Suppressor macrophage treated with lipopolysaccharide for 1 hour (primary cell): ENCODE results near the gene PLD1.
"Not testable (repeated sequence)": the region's sequence is repeated elsewhere in the genome, so short reads cannot be mapped to it uniquely, and the experiment has no call there.

Experiments used
- DNase-seq, 3 donors: peaks; one replicate each; pipeline ENCODE4 v3.0.0-alpha.2; 2020 to 2022

PLD1 gene

DNA sequence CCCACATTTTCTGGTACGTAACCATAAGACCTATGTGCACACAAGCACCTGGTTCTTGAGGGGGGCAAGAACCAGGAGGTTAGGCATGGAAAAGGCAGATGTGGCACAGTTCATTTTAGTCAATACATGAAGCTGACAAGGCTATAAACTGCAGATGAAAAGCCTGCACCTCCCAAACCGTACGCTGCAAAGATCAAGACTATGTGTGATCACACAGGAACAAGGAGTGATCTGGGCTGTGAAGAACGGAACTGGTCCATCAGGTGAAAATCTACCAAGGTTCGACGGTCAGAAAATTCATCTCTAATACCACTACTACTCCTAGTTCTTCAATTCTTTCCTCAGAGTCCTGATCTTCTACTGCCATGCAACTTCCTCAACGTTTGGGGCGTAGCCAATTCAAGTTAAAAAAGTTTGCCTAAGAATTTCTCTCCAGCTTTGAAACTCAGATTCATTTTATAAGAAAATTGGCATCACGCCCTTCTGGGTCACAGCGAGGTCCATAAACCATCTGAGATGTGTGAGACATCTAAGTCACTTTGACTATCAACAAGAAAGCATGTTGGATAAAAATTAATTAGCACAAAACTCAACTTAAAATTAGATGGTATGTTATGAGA lies 41.9 kb downstream of the PLD1 start:
- DNase-seq: peak in 1 of 3 donors; percentile 41

GRCh38 chr3:171765511-171765887 lies 44.8 kb downstream of the PLD1 start:
- peak; percentile 34 to 56 (median 54) for DNase-seq

GRCh38 chr3:171763392-171763791 lies 46.9 kb downstream of the PLD1 start:
- DNase-seq: no peak

GRCh38 chr3:171760477-171760876 lies 49.8 kb downstream of the PLD1 start:
- no peak for DNase-seq

GRCh38 chr3:171758109-171758508 lies 52.2 kb downstream of the PLD1 start:
- peak; percentile 43 to 61 (median 57) for DNase-seq

DNA sequence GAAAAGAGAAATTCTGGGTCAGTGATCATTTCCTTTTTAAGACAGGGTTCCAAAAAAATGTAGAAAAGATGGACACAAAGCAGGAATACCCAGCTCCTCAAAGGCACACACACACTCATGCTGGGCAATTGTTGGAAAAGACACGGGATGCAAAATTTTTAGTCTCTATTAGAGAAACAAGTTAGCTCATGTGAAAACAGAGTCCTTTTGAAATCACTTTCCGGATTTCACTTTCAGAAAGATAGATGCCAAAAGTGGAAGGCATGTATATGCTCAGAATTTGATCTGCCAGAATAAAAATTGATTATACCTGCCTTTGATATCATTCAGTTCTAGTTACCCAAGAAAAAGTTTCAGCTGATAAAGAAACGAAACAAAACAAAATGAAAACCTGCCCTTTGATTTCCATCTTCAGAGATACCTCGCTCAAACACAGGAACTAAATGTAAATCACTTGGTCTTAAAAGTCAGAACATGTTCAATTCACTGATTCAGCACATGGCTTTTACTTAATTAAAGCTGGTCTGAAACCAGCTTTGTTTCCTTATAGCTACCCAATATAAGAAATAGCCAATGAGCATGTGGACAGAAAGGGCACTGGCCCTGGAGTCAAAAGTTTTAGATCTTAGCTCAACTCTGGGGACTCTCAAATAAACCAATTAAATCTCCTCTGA lies 52.8 kb downstream of the PLD1 start:
- no peak for DNase-seq

DNA sequence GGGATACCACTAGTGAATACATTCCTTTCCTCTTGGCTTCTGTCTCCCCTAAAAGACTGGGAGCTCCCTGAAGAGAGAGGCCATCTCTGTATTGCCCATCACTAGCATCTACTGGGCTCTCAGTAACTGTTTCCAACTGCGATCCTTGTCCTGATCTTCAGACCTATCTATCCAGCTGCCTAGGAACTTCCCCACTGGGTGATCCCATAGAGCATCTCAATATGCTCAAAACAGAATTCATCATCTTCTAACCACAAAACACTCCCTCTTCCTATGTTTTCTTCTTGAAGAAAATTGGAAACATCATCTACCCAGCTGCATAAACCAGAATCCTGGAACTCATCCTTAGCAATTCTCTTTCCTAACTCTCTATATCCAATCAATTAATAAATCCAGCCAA lies 54.6 kb downstream of the PLD1 start:
- DNase-seq: no peak

DNA sequence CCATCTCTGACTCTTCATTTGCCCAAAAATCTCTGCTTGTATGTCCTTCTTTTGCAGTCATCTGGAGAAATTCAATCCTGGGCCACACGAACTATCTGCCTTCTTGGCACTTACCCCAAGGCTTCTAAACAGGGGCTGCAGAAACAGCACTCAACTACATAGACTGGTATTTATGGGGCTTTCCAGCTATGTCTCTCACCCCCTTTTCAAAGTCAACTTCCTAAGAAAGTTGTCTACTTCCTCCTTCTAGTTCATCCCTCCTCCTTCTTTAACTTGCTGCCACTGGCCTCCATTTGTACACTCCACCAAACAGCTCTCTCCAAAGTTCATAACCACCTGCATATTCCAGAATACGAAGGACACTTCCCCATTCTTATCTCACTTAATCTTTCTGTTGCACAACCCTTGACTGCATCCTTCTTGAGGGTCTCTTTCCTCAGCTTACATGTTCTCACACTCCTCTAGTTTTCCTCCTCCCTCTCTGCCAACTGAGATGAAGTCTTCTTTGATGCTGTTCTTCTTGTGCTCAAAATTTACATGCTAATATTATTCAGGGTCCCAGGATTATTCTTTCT lies 55.2 kb downstream of the PLD1 start:
- peak; percentile 60 to 73 (median 65) for DNase-seq

DNA sequence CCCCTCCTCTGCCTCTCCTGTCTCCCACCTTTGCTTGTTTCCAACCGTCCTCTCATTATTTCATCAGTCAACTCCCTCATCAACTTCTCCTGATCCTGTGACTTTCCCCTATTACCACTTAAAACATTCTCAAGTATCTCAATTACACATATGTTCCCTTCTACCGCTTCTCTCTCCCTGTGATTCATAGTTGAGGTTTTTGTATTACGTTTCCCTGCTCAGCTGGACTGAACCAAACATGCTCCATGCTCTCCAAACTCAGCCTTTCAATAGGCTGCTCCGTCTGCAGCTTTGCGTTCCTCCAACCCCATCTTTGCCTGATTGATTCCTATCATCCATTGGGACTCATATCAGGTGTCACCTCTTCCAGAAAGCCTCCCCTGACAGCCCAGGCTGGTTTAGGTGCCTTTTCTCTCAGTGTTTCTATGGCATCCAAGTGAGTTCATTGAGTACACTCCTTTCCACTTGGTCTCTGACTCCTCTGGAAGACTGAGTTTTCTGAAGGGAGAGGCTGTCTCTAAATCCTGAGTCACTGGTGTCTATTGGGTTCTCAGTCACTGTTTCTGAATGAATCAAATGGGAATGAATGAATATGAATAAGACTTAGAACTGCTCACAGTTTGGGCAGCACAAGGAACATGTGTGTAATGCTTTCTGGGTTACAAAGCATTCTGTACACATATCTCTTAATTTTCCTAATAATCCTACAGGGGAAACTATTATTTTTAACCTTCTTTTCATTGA lies 56.4 kb downstream of the PLD1 start:
- DNase-seq: peak in 2 of 3 donors; percentile 46 to 50

DNA sequence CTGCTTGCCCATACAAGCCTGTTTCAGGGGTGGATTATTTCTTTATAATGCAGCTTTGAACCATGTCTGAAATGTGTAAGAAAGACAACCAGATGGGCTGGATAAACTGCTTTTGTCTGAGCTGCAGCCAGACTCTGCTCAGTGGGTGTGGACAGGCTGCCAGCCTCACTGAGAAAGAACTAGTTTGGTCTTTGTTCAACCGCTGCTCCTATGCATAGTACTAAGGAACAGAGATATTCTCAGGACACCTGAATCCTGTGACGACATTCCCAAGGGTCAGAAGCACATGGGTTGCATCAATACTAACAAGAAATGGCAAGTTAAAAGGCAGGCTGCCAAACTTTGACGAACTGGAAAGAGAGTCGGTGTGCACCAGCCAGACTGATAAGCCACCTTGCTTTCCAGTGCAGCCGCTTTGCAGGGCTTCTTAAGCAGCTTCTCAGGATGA lies 57.2 kb downstream of the PLD1 start:
- no peak for DNase-seq

- DNase-seq: no peak
These were observed 58.0 kb downstream of the PLD1 start for GRCh38 chr3:171752329-171752728.

GRCh38 chr3:171749124-171749523 lies 61.2 kb downstream of the PLD1 start:
- DNase-seq: no peak

DNA sequence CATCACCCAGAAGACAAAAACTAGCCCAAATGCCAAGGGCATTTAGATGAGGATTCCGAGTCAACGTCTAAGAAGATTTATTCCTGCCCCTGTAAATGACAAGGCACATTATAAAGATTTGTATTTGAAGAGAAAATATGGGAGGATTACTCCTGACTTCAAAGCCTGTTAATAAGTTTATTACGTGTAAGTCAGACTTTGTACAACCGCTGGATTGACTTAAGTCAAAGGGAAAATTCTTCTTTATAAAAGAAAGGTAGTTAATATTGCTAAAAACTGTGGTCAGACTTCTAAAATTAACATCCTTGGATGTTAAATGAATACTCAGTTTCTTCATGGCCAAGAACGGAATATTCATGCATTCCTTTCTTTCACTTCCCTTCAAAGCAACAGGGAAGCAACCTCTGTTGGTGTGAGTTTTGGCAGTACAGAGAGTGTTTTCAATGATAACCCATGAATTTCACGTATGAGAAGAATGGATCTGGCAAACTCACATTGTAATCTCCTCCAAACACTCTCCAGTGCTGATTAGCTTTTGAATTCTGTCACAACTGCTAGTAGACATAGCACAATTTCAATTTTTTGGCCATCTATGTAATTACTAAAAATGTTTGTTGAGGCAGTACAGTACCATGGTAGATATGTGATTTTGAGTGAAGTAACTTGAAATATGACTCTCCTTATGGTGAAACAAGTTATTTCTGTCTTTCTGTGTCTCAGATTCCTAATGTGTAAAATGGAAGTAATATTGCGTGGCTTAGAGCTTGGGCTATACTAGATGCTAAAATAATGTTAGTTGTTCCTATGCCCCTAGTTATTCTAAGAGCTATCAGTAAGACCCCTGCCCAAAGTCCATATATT lies 62.0 kb downstream of the PLD1 start:
- DNase-seq: no peak

DNA sequence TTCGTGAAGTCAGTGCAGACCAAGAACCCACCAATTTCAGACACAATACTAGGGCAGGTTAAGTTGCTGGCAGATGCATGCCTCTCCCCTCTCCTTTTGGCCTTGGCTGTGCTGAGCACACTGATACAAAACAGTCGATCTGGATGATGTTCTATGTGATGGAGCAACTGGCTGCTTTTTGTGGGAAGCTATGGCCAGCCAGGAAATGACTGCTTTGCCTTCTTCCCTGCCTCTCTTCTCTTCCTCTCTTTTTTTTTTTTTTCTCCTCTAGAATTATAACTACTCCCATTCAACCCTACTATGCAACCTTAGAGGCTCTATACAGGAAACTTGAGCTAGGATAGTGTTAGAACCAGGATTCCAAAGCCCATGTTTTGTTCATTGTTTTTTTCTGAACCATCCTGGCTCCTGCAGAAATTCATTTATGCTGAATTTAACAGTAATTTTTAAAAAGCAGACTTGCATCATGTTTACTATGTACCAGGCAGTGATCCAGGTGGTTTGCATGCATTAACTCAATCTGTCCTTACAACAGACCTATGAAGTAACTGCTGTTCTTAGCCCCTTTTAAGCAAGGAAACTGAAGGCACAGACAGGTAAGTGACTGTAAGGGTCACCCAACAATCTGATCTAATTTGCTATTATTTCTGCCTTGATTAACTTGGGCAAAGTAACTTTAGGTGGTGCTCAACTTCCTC lies 62.9 kb downstream of the PLD1 start:
- no peak for DNase-seq

DNA sequence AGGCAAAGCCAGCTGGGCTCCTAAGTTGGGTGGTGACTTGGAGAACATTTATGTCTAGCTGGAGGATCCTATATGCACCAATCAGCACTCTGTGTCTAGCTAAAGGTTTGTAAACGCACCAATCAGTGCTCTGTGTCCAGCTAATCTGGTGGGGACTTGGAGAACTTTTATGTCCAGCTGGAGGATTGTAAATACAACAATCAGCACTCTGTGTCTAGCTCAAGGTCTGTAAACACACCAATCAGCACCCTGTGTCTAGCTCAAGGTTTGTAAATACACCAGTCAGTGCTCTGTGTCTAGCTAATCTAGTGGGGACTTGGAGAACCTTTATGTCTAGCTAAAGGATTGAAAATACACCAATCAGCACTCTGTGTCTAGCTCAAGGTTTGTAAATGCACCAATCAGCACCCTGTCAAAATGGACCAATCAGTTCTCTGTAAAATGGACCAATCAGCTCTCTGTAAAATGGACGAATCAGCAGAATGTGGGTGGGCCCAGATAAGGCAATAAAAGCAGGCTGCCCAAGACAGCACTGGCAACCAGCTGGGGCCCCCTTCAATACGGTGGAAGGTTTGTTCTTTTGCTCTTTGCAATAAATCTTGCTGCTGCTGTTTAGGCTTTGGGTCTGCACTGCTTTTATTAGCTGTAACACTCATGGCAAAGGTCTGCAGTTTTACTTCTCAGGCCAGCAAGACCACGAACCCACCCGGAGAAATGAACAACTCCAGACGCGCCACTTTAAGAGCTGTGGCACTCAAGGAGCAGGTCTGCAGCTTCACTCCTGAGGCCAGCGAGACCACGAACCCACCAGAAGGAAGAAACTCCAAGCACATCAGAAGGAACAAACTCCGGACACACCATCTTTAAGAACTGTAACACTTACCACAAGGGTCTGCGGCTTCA lies 63.7 kb downstream of the PLD1 start:
- DNase-seq: not testable (repeated sequence)

DNA sequence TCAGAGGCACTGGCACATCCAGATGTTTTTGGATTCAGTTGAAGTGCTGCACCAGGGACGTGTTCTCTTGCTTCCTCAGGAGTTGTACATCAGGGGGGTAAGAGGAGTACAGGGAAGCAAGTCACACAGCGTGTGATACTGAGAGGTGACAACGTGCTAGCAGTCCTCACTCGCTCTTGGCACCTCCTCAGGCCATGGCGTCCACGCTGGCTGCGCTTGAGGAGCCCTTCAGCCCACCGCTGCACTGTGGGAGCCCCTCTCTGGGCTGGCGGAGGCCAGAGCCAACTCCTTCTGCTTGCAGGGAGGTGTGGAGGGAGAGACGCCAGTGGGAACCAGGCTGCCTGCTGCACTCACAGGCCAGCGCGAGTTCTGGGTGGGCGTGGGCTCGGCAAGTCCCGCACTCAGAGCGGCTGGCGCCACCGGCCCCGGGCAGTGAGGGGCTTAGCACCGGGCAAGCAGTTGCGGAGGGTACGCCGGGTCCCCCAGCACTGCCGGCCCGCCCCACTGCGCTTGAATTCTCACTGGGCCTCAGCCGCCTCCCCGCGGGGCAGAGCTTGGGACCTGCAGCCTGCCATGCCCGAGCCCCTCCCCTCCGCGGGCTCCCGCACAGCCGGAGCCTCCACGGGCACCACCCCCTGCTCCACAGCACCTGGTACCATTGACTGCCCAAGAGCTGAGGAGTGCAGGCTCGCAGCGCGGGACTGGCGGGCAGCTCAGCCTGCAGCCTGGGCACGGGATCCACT lies 64.5 kb downstream of the PLD1 start:
- DNase-seq: no peak

GRCh38 chr3:171744158-171744741 lies 66.0 kb downstream of the PLD1 start:
- DNase-seq: no peak

- no peak for DNase-seq
These were observed 66.7 kb downstream of the PLD1 start for GRCh38 chr3:171743327-171744157.

DNA sequence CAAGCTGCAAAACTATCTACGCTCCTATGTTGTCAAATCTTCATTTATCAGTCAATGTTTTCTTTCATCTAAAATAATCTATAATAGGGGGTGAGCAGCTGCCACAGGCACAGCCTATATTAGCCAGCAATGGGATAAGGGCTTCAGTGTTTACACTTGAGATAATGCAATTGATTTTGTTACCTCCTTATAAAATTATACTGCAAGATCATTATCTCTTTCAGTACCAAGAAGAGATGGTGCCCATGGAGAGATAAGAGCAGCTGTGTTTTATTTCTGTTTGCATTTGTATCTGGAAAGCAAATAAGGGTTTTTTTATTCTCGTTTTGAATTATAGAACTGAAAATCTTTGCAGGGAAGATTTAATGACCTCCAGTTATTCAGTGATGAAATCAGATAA lies 68.9 kb downstream of the PLD1 start:
- no peak for DNase-seq
